Endodermal cell (in vitro differentiated cells): Measurements from ENCODE around the gene BMP2K. TPM values are rescaled to one million over a fixed set of nuclear protein-coding genes. Genes with fewer than 3 reads are reported as not detected.
"Not testable (repeated sequence)": the region's sequence is repeated elsewhere in the genome, so short reads cannot be mapped to it uniquely, and the experiment has no call there.

Experiments
- DNase-seq: peaks from one replicate; pipeline ENCODE4 v3.0.0-alpha.2; 2017
- H3K27ac ChIP-seq: 2 replicates; pipeline ENCODE4 v1.5.1; 2013; ENCODE audit warnings: mild to moderate bottlenecking, low read depth, low read length, moderate library complexity
- H3K27me3 ChIP-seq: 2 replicates; pipeline ENCODE4 v1.6.1; 2013; ENCODE audit warnings: mild to moderate bottlenecking, low read length, moderate library complexity; ENCODE audit not compliant: insufficient read depth, control insufficient read depth, poor library complexity, severe bottlenecking
- H3K36me3 ChIP-seq: 2 replicates; pipeline ENCODE4 v1.7.0; 2013; ENCODE audit warnings: mild to moderate bottlenecking, low read length, moderate library complexity; ENCODE audit not compliant: control insufficient read depth, insufficient read depth
- H3K4me1 ChIP-seq: one replicate; pipeline ENCODE4 v1.7.0; 2013; ENCODE audit warnings: low read length; ENCODE audit not compliant: control insufficient read depth, insufficient read depth
- H3K4me3 ChIP-seq: 2 replicates; pipeline ENCODE4 v1.5.1; 2013; ENCODE audit warnings: mild to moderate bottlenecking, low read length, moderate library complexity
- H3K9ac ChIP-seq: 2 replicates; pipeline ENCODE4 v1.6.1; 2013; ENCODE audit warnings: mild to moderate bottlenecking, low read length, moderate library complexity; ENCODE audit not compliant: poor library complexity, severe bottlenecking; ENCODE audit errors: extremely low read depth
- H3K9me3 ChIP-seq: 2 replicates; pipeline ENCODE4 v1.6.1; 2013; ENCODE audit warnings: mild to moderate bottlenecking, low read length, moderate library complexity; ENCODE audit not compliant: control insufficient read depth
- H3K27ac Mint-ChIP-seq: 2 replicates; pipeline ENCODE4 v1.8.0; 2020; ENCODE audit warnings: mixed read lengths
- H3K27me3 Mint-ChIP-seq: 2 replicates; pipeline ENCODE4 v1.8.0; 2021; ENCODE audit warnings: mild to moderate bottlenecking, mixed read lengths; ENCODE audit not compliant: insufficient read depth
- H3K36me3 Mint-ChIP-seq: 2 replicates; pipeline ENCODE4 v1.8.0; 2020; ENCODE audit warnings: low read depth, mixed read lengths
- H3K4me1 Mint-ChIP-seq: 2 replicates; pipeline ENCODE4 v1.8.0; 2020; ENCODE audit warnings: mixed read lengths
- H3K4me3 Mint-ChIP-seq: 2 replicates; pipeline ENCODE4 v1.8.0; 2020; ENCODE audit warnings: mild to moderate bottlenecking, moderate library complexity, mixed read lengths
- H3K9me3 Mint-ChIP-seq: 2 replicates; pipeline ENCODE4 v1.8.0; 2020; ENCODE audit warnings: mild to moderate bottlenecking, mixed read lengths
- CTCF ChIP-seq: fragments of 200-600 bp; sonication (generic); conservative IDR thresholded peaks from 2 replicates; pipeline ENCODE4 v1.5.0; 2021; ENCODE audit warnings: antibody characterized with exemption, mild to moderate bottlenecking
- WGBS, 2 experiments: methylation state at CpG; one replicate each; pipeline versions ENCODE4 v1.1.5 to v1.1.7; 2013; ENCODE audit warnings: missing lambda C conversion rate in 2 of 2, mixed read lengths in 1 of 2; ENCODE audit not compliant: insufficient coverage in 1 of 2, insufficient read length in 1 of 2; 5-methylcytosine and 5-hydroxymethylcytosine counted together
- total RNA-seq, 2 donors: library from RNA; stranded (reverse); fragmentation: NEBNext Ultra II Directional in 1 of 2; extraction: Animal tissue kit (Norgen Biotek cat#: 25700) in 1 of 2; gene quantifications; 2 replicates in 1 of 2; 3 replicates in 1 of 2; pipeline ENCODE4 v1.2.1, GENCODE V29; 2021

Gene BMP2K
- total RNA-seq, 2 donors from 2014 or later, result 39.4 to 49.1 TPM

DNA sequence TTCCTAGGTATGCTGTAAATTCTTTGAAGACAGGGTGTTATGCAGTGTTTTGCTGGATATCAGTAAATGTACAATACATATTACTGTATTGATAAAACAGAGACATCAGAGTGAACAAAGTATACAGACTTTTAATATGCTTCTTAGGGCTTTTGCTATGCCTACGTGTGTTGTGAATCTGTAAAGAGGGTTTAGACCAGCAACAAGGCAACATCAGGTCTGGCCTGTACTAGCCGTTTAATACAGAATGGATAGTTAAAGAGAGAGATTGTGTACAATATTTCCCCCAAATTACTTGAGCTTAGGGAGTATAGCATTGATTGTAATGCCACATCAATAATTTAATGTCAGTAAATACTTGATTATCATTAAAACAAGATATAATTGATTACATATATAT lies 87.8 kb downstream of the BMP2K start:
- H3K4me3 Mint-ChIP-seq, result no peak overlapping the region
- H3K9me3 ChIP-seq, result no peaks in the 10 kb centered on the region
- no peaks in the 10 kb centered on the region for H3K9me3 Mint-ChIP-seq
- H3K4me1 ChIP-seq, result no peaks in the 10 kb centered on the region
- no peak overlapping the region for H3K27ac Mint-ChIP-seq
- H3K27ac ChIP-seq, result no peak overlapping the region
- no peaks in the 10 kb centered on the region for H3K27me3 Mint-ChIP-seq
- H3K36me3 ChIP-seq, result peaks cover 36% of the 10 kb centered on the region
- no peaks in the 10 kb centered on the region for H3K27me3 ChIP-seq
- no peak for DNase-seq
- peaks cover 40% of the 10 kb centered on the region for H3K36me3 Mint-ChIP-seq
- H3K9ac ChIP-seq, result no peak overlapping the region
- no peak for TF ChIP-seq CTCF
- H3K4me3 ChIP-seq, result no peak overlapping the region
- peaks cover 2% of the 10 kb centered on the region for H3K4me1 Mint-ChIP-seq
- WGBS, 2 experiments, result 80 to 93% methylated on average over 1 to 2 of the region's 2 CpGs

DNA sequence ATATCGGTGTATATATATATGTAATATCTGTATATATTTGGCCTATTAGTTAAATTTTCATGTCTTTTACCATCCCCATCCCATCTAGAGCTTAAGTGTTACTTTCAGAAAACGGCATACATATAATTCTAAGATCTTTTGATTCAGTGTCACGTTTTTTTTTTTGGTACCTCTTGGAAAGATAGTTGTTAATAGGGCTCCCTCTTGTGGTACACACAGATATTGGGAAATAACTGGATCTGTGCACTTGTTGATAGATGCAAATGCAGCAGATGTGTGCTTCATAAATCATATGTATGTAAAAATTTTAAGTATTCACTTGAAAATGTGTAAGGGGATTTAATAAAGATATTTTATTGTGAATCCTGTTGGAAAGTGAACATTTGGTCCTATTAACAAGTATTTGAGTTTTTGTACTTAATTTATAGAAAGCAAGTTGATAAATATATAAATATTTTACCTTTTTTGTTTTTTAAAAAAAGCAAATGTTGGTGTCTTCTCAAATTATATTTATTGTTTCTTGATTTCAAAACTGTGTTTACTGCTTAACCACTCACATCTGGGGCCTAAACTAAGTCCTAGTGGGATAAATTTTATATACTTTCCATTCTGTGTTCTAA lies 88.4 kb downstream of the BMP2K start:
- Histone ChIP-seq H3K4me1 (no peaks in the 10 kb centered on the region), H3K27me3 (no peaks in the 10 kb centered on the region), H3K36me3 (peaks cover 36% of the 10 kb centered on the region), H3K9ac (no peak overlapping the region), H3K27ac (no peak overlapping the region), H3K9me3 (no peaks in the 10 kb centered on the region), H3K4me3 (no peak overlapping the region)
- Mint-ChIP-seq H3K36me3 (peaks cover 40% of the 10 kb centered on the region), H3K4me1 (peaks cover 2% of the 10 kb centered on the region), H3K9me3 (no peaks in the 10 kb centered on the region), H3K4me3 (no peak overlapping the region), H3K27ac (no peak overlapping the region), H3K27me3 (no peaks in the 10 kb centered on the region)
- peak; percentile 93 for TF ChIP-seq CTCF
- DNase-seq, result no peak
- WGBS, 2 experiments, result 20 to 41% methylated on average over 1 to 2 of the region's 3 CpGs

DNA sequence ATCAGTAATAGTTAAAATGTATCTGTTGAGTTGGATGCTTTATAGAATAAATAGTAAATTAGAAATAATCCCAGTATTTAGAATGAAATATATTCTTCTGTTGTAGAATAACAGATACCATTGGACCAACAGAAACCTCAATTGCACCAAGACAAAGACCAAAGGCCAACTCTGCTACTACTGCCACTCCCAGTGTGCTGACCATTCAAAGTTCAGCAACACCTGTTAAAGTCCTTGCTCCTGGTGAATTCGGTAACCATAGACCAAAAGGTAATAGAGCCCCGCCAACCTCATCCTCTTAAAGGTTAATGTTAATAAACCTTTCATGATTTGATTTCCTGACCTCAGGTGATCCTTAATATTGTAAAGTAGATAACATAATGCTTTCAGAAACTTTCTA lies 89.3 kb downstream of the BMP2K start:
- Histone ChIP-seq H3K9ac (no peak overlapping the region), H3K4me3 (no peak overlapping the region), H3K36me3 (peaks cover 32% of the 10 kb centered on the region), H3K9me3 (no peaks in the 10 kb centered on the region), H3K4me1 (no peaks in the 10 kb centered on the region), H3K27ac (no peak overlapping the region), H3K27me3 (no peaks in the 10 kb centered on the region)
- peaks cover 2% of the 10 kb centered on the region for H3K4me1 Mint-ChIP-seq
- peaks cover 34% of the 10 kb centered on the region for H3K36me3 Mint-ChIP-seq
- DNase-seq, result no peak
- H3K27me3 Mint-ChIP-seq, result no peaks in the 10 kb centered on the region
- WGBS, 2 experiments, result 90% methylated on average over 2 of the region's 2 CpGs; no CpG with 5 or more reads in 1 of the 2 experiments
- H3K4me3 Mint-ChIP-seq, result no peak overlapping the region
- H3K27ac Mint-ChIP-seq, result no peak overlapping the region
- no peak for TF ChIP-seq CTCF
- no peaks in the 10 kb centered on the region for H3K9me3 Mint-ChIP-seq

DNA sequence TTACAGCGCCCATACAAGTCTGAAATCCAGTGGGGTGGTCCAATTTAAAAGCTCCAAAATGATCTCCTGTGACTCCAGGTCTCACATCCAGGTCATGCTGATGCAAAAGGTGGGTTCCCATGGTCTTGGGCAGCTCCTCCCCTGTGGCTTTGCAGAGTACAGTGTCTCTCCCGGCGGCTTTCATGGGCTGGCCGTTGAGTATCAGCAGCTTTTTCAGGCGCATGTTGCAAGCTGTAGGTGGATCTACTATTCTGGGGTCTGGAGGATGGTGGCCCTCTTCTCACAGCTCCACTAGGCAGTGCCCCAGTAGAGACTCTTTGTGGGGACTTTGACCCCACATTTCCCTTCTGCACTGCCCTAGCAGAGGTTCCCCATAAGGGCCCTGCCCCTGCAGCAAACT lies 92.6 kb downstream of the BMP2K start:
- H3K4me3 ChIP-seq, H3K9me3 Mint-ChIP-seq, DNase-seq, H3K27ac Mint-ChIP-seq, H3K27me3 ChIP-seq, H3K4me1 Mint-ChIP-seq, H3K27me3 Mint-ChIP-seq, H3K4me3 Mint-ChIP-seq, H3K9me3 ChIP-seq, H3K4me1 ChIP-seq, H3K27ac ChIP-seq, H3K9ac ChIP-seq: not testable (repeated sequence)
- peaks cover 57% of the 10 kb centered on the region for H3K36me3 ChIP-seq
- 97 to 100% methylated on average over 1 to 5 of the region's 5 CpGs for WGBS, 2 experiments
- peaks cover 58% of the 10 kb centered on the region for H3K36me3 Mint-ChIP-seq
